ENCODE measurements around the gene SFT2D3.

DNA sequence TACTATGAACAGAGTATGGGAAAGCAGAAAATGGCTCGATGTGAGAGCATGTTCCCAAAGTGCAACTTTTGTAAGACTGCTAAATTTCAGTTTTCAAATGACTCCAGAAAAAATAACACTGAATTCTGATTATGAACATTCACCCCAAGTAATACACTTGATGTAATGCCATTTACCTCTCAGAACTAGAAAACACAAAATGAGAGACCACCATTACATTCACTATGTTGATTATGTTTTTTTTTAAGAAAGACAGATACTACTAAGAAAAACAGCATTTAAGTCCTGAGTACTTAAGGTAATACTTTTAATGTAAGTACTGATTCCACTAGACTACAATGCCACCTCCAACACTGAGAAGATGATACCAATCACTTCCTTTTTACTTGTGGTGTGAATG, 38.5 kb downstream of the SFT2D3 start:
- TF ChIP-seq ZNF274 (IDR thresholded peaks at IDR 0.05; ENCODE audit: low read depth, low read length) = no peak
- no peak for TF ChIP-seq YY1 (IDR thresholded peaks at IDR 0.05; ENCODE audit: insufficient read depth, insufficient read length)
